K562 (cell line): ENCODE measurements around the gene ANKRD2. TPM values are rescaled to one million over a fixed set of nuclear protein-coding genes. Genes with fewer than 3 reads are reported as not detected.

Experiments
- CC2D1A ChIP-seq: fragments of 450-650 bp; IDR thresholded peaks from 2 replicates; pipeline ENCODE4 v1.6.1; 2017; ENCODE audit warnings: mild to moderate bottlenecking
- ELF2 ChIP-seq: fragments of 250-450 bp; sonication (Bioruptor Pico); IDR thresholded peaks from 2 replicates; pipeline ENCODE4 v1.5.0; 2021; ENCODE audit warnings: mild to moderate bottlenecking
- MED1 ChIP-seq: sonication (generic); formaldehyde crosslinking; IDR thresholded peaks from 2 replicates; pipeline ENCODE4 v1.8.1; 2023; ENCODE audit warnings: missing genetic modification reagents, borderline replicate concordance
- NFIC ChIP-seq: fragments of 450-650 bp; IDR thresholded peaks from 2 replicates; pipeline ENCODE4 v1.6.1; 2017; ENCODE audit warnings: mild to moderate bottlenecking, inconsistent platforms
- NFIX ChIP-seq: fragments of 250-450 bp; sonication (Bioruptor Pico); IDR thresholded peaks from 2 replicates; pipeline ENCODE4 v1.4.0; 2020; ENCODE audit warnings: low read depth, mild to moderate bottlenecking, moderate library complexity
- NR4A1 ChIP-seq, 2 experiments: fragments of 250-450 bp in 1 of 2; fragments of 450-650 bp in 1 of 2; sonication (Bioruptor Pico) in 1 of 2; IDR thresholded peaks; 2 replicates each; pipeline versions ENCODE4 v1.4.0 to v1.6.1; 2016 to 2020; ENCODE audit warnings: mild to moderate bottlenecking in 2 of 2, missing compliant biosample characterization in 1 of 2, missing genetic modification characterization in 1 of 2, moderate library complexity in 1 of 2
- POLR2AphosphoS5 ChIP-seq: IDR thresholded peaks from 2 replicates; pipeline ENCODE4 v1.6.1; 2011; ENCODE audit warnings: mild to moderate bottlenecking, low read depth, low read length, moderate library complexity; ENCODE audit not compliant: control insufficient read depth, insufficient read depth
- SREBF2 ChIP-seq: sonication (generic); formaldehyde crosslinking; IDR thresholded peaks from 2 replicates; pipeline ENCODE4 v1.4.0; 2020; ENCODE audit warnings: mild to moderate bottlenecking, missing genetic modification reagents
- ZKSCAN3 ChIP-seq: fragments of 250-450 bp; sonication (Bioruptor Pico); IDR thresholded peaks from 2 replicates; pipeline ENCODE4 v1.4.0; 2020
- ZNF121 ChIP-seq: sonication (generic); formaldehyde crosslinking; conservative IDR thresholded peaks from 2 replicates; pipeline ENCODE4 v1.8.0; 2022; ENCODE audit warnings: missing genetic modification reagents
- ZNF431 ChIP-seq: sonication (generic); formaldehyde crosslinking; IDR thresholded peaks from 2 replicates; pipeline ENCODE4 v1.8.0; 2022; ENCODE audit warnings: mild to moderate bottlenecking, missing genetic modification reagents
- ZNF57 ChIP-seq: fragments of 450-650 bp; formaldehyde crosslinking; IDR thresholded peaks from 2 replicates; pipeline ENCODE4 v1.4.0; 2020; ENCODE audit warnings: mild to moderate bottlenecking, moderate library complexity
- polyA plus RNA-seq, 8 experiments: library from polyadenylated mRNA; depleted of rRNA in 4 of 8; stranded (reverse) in 5 of 8; unstranded in 3 of 8; fragments of >200 nt; fragmentation: Nextera tagmentation in 2 of 8; fragmentation: Illumina TruSeq in 1 of 8; extraction: Ambion mirVana in 2 of 8; extraction: Trizol in 1 of 8; gene quantifications; 2 replicates each; pipeline versions ENCODE4 v1.2.1 to v1.2.3, GENCODE V29; 2011 to 2014; ENCODE audit warnings: inconsistent platforms in 1 of 8, missing spikeins in 1 of 8
- total RNA-seq, 7 experiments: library from RNA; depleted of rRNA in 6 of 7; stranded (reverse); fragments of >200 nt in 6 of 7; fragmentation: Illumina TruSeq in 2 of 7; extraction: Trizol in 2 of 7; gene quantifications; 2 replicates each; pipeline versions ENCODE4 v1.2.1 to v1.2.3, GENCODE V29; 2011 to 2021; ENCODE audit warnings: low replicate concordance in 1 of 7
- TF ChIP-seq, protein P1 (sequence below), 2 experiments: IDR thresholded peaks; 2 replicates each; pipeline ENCODE4 v1.6.1; 2011; ENCODE audit warnings: borderline replicate concordance in 1 of 2, control low read depth in 1 of 2, low read depth in 1 of 2, low read length in 1 of 2, mild to moderate bottlenecking in 1 of 2, mixed read lengths in 1 of 2, moderate library complexity in 1 of 2; ENCODE audit not compliant: insufficient read depth in 1 of 2, insufficient read length in 1 of 2, poor library complexity in 1 of 2, severe bottlenecking in 1 of 2; ENCODE audit errors: extremely low read depth in 1 of 2
- TF ChIP-seq, protein P2 (sequence below): fragments of 250-450 bp; sonication (Bioruptor Pico); IDR thresholded peaks from 2 replicates; pipeline ENCODE4 v1.5.0; 2022; ENCODE audit warnings: mild to moderate bottlenecking
- TF ChIP-seq, protein P3 (sequence below): fragments of 450-650 bp; IDR thresholded peaks from 2 replicates; pipeline ENCODE4 v1.6.1; 2017; ENCODE audit warnings: mild to moderate bottlenecking, moderate library complexity
- TF ChIP-seq, protein P4 (sequence below): fragments of 250-450 bp; sonication (Bioruptor Pico); IDR thresholded peaks from 2 replicates; pipeline ENCODE4 v1.4.0; 2020
- TF ChIP-seq, protein P5 (sequence below): fragments of 450-650 bp; formaldehyde crosslinking; IDR thresholded peaks from 2 replicates; pipeline ENCODE4 v1.4.0; 2020; ENCODE audit warnings: mild to moderate bottlenecking, moderate library complexity

ANKRD2 gene
- total and polyA plus RNA-seq, 9 of the 15 experiments (the other 6 are each of a cell fraction or from before 2014, with no cell fraction given), result not detected

DNA sequence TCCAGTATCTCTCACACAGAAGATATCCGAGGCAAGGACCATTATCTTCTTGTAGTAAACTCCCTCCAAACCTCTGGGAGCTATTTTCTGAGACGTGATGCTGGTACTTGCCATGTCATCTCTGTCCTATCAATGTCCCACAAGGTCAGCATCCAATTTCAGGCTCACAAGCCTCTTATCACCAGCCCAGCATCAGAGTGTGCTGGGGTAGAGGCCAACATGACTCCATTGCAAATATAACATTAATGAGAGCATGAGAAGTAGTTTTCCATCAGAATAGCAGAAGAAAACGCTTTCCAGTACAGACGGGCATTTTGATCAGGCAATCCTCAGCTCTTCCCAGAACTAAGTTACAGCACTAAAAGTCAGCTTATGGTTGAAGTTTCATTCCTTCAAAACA is 55.2 kb downstream of the ANKRD2 start (continued):
- TF ChIP-seq MED1 (CRISPR knock-in tag) (no peak), POLR2AphosphoS5 (no peak), ZNF431 (no peak), ELF2 (CRISPR knock-in tag) (no peak), ZKSCAN3 (CRISPR knock-in tag) (no peak), NFIX (CRISPR knock-in tag) (no peak), NR4A1 (CRISPR knock-in tag; IDR thresholded peaks at IDR 0.05) (no peak), NR4A1 (tag; IDR thresholded peaks at IDR 0.05) (peak; percentile 94), ZNF57 (CRISPR knock-in tag) (no peak), SREBF2 (CRISPR knock-in tag) (no peak), ZNF121 (CRISPR knock-in tag) (no peak), CC2D1A (no peak), NFIC (no peak)
- TF ChIP-seq, protein P1, sequence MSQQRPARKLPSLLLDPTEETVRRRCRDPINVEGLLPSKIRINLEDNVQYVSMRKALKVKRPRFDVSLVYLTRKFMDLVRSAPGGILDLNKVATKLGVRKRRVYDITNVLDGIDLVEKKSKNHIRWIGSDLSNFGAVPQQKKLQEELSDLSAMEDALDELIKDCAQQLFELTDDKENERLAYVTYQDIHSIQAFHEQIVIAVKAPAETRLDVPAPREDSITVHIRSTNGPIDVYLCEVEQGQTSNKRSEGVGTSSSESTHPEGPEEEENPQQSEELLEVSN (IDR thresholded peaks at IDR 0.05; ENCODE audit: borderline replicate concordance in 1 of 2, extremely low read depth in 1 of 2, insufficient read depth in 1 of 2, insufficient read length in 1 of 2, low read depth in 1 of 2, low read length in 1 of 2, poor library complexity in 1 of 2, severe bottlenecking in 1 of 2), result no peak
- TF ChIP-seq, protein P2, sequence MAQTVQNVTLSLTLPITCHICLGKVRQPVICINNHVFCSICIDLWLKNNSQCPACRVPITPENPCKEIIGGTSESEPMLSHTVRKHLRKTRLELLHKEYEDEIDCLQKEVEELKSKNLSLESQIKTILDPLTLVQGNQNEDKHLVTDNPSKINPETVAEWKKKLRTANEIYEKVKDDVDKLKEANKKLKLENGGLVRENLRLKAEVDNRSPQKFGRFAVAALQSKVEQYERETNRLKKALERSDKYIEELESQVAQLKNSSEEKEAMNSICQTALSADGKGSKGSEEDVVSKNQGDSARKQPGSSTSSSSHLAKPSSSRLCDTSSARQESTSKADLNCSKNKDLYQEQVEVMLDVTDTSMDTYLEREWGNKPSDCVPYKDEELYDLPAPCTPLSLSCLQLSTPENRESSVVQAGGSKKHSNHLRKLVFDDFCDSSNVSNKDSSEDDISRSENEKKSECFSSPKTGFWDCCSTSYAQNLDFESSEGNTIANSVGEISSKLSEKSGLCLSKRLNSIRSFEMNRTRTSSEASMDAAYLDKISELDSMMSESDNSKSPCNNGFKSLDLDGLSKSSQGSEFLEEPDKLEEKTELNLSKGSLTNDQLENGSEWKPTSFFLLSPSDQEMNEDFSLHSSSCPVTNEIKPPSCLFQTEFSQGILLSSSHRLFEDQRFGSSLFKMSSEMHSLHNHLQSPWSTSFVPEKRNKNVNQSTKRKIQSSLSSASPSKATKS, result no peak
- TF ChIP-seq, protein P3, sequence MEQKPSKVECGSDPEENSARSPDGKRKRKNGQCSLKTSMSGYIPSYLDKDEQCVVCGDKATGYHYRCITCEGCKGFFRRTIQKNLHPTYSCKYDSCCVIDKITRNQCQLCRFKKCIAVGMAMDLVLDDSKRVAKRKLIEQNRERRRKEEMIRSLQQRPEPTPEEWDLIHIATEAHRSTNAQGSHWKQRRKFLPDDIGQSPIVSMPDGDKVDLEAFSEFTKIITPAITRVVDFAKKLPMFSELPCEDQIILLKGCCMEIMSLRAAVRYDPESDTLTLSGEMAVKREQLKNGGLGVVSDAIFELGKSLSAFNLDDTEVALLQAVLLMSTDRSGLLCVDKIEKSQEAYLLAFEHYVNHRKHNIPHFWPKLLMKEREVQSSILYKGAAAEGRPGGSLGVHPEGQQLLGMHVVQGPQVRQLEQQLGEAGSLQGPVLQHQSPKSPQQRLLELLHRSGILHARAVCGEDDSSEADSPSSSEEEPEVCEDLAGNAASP, result no peak
- TF ChIP-seq, protein P4, sequence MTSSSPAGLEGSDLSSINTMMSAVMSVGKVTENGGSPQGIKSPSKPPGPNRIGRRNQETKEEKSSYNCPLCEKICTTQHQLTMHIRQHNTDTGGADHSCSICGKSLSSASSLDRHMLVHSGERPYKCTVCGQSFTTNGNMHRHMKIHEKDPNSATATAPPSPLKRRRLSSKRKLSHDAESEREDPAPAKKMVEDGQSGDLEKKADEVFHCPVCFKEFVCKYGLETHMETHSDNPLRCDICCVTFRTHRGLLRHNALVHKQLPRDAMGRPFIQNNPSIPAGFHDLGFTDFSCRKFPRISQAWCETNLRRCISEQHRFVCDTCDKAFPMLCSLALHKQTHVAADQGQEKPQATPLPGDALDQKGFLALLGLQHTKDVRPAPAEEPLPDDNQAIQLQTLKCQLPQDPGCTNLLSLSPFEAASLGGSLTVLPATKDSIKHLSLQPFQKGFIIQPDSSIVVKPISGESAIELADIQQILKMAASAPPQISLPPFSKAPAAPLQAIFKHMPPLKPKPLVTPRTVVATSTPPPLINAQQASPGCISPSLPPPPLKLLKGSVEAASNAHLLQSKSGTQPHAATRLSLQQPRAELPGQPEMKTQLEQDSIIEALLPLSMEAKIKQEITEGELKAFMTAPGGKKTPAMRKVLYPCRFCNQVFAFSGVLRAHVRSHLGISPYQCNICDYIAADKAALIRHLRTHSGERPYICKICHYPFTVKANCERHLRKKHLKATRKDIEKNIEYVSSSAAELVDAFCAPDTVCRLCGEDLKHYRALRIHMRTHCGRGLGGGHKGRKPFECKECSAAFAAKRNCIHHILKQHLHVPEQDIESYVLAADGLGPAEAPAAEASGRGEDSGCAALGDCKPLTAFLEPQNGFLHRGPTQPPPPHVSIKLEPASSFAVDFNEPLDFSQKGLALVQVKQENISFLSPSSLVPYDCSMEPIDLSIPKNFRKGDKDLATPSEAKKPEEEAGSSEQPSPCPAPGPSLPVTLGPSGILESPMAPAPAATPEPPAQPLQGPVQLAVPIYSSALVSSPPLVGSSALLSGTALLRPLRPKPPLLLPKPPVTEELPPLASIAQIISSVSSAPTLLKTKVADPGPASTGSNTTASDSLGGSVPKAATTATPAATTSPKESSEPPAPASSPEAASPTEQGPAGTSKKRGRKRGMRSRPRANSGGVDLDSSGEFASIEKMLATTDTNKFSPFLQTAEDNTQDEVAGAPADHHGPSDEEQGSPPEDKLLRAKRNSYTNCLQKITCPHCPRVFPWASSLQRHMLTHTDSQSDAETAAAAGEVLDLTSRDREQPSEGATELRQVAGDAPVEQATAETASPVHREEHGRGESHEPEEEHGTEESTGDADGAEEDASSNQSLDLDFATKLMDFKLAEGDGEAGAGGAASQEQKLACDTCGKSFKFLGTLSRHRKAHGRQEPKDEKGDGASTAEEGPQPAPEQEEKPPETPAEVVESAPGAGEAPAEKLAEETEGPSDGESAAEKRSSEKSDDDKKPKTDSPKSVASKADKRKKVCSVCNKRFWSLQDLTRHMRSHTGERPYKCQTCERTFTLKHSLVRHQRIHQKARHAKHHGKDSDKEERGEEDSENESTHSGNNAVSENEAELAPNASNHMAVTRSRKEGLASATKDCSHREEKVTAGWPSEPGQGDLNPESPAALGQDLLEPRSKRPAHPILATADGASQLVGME (CRISPR knock-in tag), result peak; percentile 95; the same call in 1 of the 2 replicates
- TF ChIP-seq, protein P5, sequence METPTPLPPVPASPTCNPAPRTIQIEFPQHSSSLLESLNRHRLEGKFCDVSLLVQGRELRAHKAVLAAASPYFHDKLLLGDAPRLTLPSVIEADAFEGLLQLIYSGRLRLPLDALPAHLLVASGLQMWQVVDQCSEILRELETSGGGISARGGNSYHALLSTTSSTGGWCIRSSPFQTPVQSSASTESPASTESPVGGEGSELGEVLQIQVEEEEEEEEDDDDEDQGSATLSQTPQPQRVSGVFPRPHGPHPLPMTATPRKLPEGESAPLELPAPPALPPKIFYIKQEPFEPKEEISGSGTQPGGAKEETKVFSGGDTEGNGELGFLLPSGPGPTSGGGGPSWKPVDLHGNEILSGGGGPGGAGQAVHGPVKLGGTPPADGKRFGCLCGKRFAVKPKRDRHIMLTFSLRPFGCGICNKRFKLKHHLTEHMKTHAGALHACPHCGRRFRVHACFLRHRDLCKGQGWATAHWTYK (CRISPR knock-in tag), result no peak
